GM18873 (cell line): ENCODE measurements around the gene C2orf42.
"Not testable (repeated sequence)": the region's sequence is repeated elsewhere in the genome, so short reads cannot be mapped to it uniquely, and the experiment has no call there.

ENCODE experiments used
- ATAC-seq: cut with Tn5 transposase; IDR thresholded peaks from one replicate; pipeline ENCODE4 v1.9.1; 2021; ENCODE audit warnings: mild to moderate bottlenecking, moderate library complexity, moderate number of reproducible peaks; ENCODE audit not compliant: unreplicated experiment, low FRiP score

C2orf42 gene

GRCh38 chr2:70133491-70134322, 57.1 kb downstream of the C2orf42 start:
- ATAC-seq: no peak

GRCh38 chr2:70133127-70133452, 57.7 kb downstream of the C2orf42 start:
- ATAC-seq: no peak

GRCh38 chr2:70132244-70133126, 58.3 kb downstream of the C2orf42 start:
- ATAC-seq: peak; percentile 35

GRCh38 chr2:70131344-70132143, 59.3 kb downstream of the C2orf42 start:
- ATAC-seq: not testable (repeated sequence)

GRCh38 chr2:70128005-70128404, 62.8 kb downstream of the C2orf42 start:
- no peak for ATAC-seq

GRCh38 chr2:70126413-70126812, 64.4 kb downstream of the C2orf42 start:
- ATAC-seq: no peak

- ATAC-seq: no peak
Observed at GRCh38 chr2:70125498-70125898, 65.3 kb downstream of the C2orf42 start.

GRCh38 chr2:70124983-70125480, 65.8 kb downstream of the C2orf42 start:
- ATAC-seq: no peak

GRCh38 chr2:70123829-70124116, 67.0 kb downstream of the C2orf42 start:
- no peak for ATAC-seq

GRCh38 chr2:70123051-70123828, 67.6 kb downstream of the C2orf42 start:
- ATAC-seq: no peak

- no peak for ATAC-seq
Observed at GRCh38 chr2:70122470-70122869, 68.3 kb downstream of the C2orf42 start.

GRCh38 chr2:70121627-70122372, 69.0 kb downstream of the C2orf42 start:
- ATAC-seq: no peak

- ATAC-seq: no peak
Observed at GRCh38 chr2:70118798-70119454, 71.9 kb downstream of the C2orf42 start.

- no peak for ATAC-seq
Observed at GRCh38 chr2:70116936-70117552, 73.8 kb downstream of the C2orf42 start.

- ATAC-seq: no peak
Observed at GRCh38 chr2:70115646-70116442, 75.0 kb downstream of the C2orf42 start.

GRCh38 chr2:70113359-70114070, 77.3 kb downstream of the C2orf42 start:
- no peak for ATAC-seq
